ENCODE data around the gene SLC25A29.
"Not testable (repeated sequence)": the region's sequence is repeated elsewhere in the genome, so short reads cannot be mapped to it uniquely, and the experiment has no call there.

SLC25A29 gene

DNA sequence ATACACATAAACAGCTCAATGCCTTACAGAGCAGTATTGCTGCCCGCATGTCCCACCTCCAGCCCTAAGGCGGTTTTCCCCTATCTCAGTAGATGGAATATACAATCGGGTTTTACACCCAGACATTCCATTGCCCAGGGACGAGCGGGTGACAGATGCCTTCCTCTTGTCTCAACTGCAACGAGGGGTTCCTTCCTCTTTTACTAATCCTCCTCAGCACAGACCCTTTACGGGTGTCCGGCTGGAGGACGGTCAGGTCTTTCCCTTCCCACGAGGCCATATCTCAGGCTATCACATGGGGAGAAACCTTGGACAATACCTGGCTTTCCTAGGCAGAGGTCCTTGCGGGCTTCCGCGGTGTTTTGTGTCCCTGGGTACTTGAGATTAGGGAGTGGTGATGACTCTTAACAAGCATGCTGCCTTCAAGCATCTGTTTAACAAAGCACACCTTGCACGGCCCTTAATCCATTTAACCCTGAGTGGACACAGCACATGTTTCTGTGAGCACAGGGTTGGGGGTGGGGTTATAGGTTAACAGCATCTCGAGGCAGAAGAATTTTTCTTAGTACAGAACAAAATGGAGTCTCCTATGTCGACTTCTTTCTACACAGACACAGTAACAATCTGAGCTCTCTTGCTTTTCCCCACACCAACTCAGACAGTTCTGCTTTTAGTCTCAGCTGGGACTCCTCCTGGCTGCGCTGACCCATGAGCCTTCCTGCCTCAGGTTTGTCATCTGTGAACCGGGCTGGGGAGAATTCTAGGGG, 6.0 kb upstream of the SLC25A29 start:
- DNase-seq (ENCODE audit: low spot score), result not testable (repeated sequence)

- DNase-seq (ENCODE audit: low spot score), result no peak
These were observed 2.9 kb upstream of the SLC25A29 start for GRCh38 chr14:100309028-100309737.

GRCh38 chr14:100308427-100308792, 2.2 kb upstream of the SLC25A29 start:
- not testable (repeated sequence) for DNase-seq (ENCODE audit: low spot score)

DNA sequence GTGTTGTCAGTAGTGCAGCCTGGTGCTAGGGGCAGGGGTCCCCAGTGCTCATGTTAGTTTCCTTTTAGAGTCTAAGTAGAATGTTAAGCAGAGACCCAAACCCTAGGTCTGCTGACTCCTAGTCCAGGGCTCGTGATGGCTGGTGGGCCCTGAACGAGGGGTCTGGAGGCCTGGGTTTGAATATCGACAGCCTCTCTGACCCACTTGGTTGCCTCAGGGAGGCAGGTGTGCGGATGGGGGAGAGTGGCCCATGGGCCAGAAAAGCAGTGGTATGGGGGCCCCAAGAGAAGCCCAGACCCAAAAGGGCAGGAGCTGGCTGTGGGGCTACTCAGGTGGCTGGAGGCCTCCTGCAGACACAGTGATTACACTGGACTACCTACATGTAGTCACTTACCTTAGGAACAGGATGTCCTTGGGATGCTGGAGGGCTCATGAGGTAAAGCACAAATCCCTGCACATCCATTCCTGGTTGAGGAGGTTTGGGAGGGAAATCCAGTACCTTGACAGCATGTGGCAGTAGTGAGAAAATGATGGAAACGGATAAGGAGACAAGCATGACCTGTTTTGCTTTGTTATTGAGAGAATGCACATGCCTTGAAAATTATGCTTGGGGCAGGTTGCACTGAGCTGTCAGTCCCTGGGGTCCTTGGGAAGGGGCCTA, 1.7 kb upstream of the SLC25A29 start:
- no peak for DNase-seq (ENCODE audit: low spot score)

GRCh38 chr14:100306998-100307765, 938 bp upstream of the SLC25A29 start:
- no peak for DNase-seq (ENCODE audit: low spot score)

DNA sequence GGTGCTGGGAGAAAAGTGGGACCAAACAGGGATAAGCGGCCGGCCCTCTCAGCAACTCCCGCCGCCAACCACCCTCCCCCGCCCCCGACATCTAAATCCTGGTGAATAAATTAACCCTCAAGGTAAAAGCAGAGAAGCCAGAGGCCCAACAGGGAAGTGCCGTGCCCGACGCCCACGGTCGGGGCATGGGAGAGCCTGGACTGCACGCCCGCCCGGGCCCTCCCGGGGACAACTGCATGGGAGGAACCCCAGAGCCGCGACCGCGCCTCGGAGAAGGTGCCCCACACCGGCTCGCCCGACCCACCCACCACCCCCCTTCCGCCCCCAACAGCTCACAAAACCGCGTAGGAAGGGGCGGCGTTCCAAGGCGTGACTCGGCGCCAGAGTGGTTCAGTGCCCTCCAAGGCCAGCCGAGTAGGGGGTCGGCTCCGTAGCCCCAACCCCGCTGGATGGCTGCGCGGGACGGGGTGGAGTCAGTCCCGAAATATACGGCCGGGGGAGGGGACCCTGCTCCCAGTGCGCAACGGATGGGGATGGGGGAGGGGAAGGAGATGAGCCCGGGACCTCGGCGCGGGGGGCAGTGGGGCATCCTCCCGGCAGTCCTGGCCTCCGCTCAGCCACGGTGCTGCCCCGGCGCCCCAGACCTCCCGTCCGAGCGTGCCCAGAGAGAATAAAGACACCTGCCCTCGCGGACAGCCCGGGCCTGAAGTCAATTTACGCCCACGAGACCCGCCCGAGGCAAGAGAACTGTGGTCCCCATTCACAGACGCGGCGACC, 732 bp downstream of the SLC25A29 start:
- no peak for DNase-seq (ENCODE audit: low spot score)

- no peak for DNase-seq (ENCODE audit: low spot score)
These were observed 1.4 kb downstream of the SLC25A29 start for GRCh38 chr14:100304825-100305323.

DNA sequence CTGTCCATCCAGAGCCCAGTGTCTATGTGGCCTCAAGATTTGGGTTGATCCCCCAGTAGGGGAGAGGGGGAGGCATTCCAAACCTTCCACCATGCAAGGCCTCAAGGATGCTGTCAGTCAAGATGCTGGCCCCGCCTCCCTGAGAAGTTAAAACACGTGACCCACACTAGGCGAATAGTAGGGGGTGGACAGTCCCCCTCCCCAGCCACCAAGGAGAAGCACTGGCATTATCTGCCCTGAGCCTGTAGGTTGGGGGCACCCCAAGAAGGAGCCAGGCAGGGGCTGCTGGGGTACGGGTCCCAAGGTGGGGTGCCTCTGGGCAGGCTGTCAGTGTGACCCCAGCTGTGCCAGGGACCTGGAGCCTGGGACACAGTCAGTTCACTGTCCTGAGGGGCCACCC, 2.3 kb downstream of the SLC25A29 start:
- no peak for DNase-seq (ENCODE audit: low spot score)

GRCh38 chr14:100303179-100303578, 3.1 kb downstream of the SLC25A29 start:
- DNase-seq (ENCODE audit: low spot score), result no peak

DNA sequence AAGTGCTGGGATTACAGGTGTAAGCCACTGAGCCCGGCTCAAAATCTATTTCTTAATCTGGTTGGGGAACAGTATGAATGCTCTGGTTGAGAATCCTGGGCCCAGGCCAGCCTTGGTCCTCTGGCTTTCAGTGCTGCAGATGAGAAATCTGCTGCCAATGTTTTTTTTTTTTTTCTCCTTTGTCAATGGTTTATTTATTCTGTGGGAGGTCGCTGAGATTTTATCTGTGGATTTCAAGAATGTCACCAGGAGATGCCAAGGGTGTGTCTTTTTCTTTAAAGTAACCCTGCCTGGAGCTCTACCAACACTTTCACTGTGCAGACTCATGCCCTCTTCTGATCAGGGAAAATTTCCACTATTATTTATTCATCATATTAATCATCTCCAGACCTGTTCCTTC, 3.6 kb downstream of the SLC25A29 start:
- no peak for DNase-seq (ENCODE audit: low spot score)

DNA sequence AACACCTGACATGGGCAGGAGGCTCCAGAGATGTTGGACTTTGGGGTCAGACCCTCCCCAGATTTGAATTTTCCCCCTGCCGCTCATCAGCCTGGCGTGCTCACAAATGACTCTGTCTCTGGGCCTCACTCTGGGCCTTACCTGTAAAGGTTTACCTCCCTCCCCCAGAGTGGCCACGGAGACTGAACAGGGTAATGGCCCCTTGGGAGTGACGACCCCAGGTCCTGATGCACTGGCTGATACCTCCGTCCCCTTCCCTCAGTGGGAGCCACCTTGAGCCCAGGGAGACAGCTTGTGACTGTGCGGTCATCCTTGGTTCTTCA, 7.0 kb downstream of the SLC25A29 start:
- no peak for DNase-seq (ENCODE audit: low spot score)

DNA sequence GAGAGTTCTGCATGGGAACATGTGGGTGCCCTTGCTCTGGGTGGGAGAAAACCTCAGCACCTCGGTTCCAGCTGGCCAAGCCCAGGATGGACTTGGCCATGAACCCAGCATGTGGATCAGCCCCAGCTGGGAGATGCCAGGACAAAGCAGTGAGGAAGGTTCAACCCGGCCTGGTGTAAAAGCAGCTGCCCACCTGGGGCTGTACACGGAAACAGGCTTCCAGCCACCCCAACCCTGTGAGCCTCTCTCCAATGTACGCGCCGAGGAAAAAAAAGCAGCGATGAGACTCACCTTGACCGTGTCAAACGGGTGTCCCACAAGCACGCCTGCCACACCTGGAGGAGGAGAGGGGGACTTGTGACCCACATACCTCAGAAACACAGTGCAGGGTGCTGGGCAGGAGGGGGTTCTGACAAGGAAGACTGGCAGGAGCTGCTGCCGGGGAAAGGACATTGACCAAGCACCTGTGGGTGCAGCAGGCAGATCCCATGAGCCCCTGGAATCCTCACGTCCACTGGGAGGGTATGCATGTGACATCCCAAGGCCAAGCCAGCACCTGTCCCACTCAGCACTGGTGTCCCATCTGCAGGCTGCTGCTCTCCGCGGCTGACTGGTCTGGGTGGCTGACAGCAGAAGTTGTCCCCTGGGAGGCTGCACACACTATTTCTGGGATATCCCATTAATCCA, 7.5 kb downstream of the SLC25A29 start:
- no peak for DNase-seq (ENCODE audit: low spot score)

- DNase-seq (ENCODE audit: low spot score), result no peak
These were observed 8.6 kb downstream of the SLC25A29 start for GRCh38 chr14:100297320-100298300.

GRCh38 chr14:100296729-100297128, 9.5 kb downstream of the SLC25A29 start:
- DNase-seq (ENCODE audit: low spot score), result not testable (repeated sequence)

GRCh38 chr14:100296106-100296651, 10.1 kb downstream of the SLC25A29 start:
- no peak for DNase-seq (ENCODE audit: low spot score)

DNA sequence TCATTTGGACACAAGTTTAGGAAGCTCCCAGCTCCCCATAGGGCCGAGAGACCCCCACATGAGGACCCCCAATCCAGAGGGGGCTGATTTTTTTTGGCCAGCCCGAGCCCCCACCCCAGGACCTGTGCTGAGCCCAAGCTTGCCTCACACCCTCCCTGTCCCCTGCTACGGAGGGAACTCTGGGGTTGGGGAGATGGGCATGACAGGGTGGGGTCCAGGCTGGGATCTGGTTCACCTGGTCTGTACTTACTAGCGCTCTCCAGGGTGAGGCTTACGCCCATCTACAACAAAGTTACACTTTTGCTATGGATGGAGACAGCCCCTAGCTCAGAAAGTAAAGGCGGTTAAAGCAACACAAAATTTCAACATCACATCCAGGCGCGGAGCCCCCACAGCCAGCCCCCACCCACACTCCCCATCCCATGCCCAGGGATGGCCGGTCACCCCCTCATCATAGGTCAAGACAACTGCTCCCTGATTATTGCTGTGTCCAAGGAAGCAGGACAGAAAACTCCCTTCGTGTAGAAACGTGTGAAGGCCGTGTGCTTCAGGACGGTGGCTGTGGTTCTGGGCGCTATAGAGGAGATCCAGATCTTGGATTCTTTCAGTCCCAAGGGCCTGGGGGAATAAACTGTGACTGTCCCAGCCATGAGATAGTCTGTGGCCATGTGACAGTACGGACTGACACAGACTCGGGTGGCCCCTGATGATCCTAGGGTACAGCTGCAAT, 10.7 kb downstream of the SLC25A29 start:
- DNase-seq (ENCODE audit: low spot score), result no peak

- no peak for DNase-seq (ENCODE audit: low spot score)
These were observed 11.3 kb downstream of the SLC25A29 start for GRCh38 chr14:100294963-100295330.

GRCh38 chr14:100294213-100294962, 11.9 kb downstream of the SLC25A29 start:
- DNase-seq (ENCODE audit: low spot score), result no peak

Measured in CD4-positive, alpha-beta T cell treated with Interleukin-6 at 100 ng/mL for 8 hours (primary cell).